IMR-90 (cell line): ENCODE data around the gene UBAC1. TPM values are rescaled to one million over a fixed set of nuclear protein-coding genes. Genes with fewer than 3 reads are reported as not detected.

ENCODE experiments used
- ATAC-seq: fragments of 200-7000 bp; cut with Tn5 transposase; 2 replicates; pipeline ENCODE4 v1.9.1; 2020; ENCODE audit warnings: low read depth, mild to moderate bottlenecking, moderate library complexity
- BruUV-seq: library from RNA; stranded (reverse); fragments of 400-500 nt; replicated peaks from 2 replicates; lab custom pipeline; 2021; lab: Mats Ljungman, UMichigan
- CTCF ChIA-PET: fragments of 300-600 bp; formaldehyde crosslinking; extraction: SDS; loops from one replicate; lab custom pipeline; 2021; ENCODE audit warnings: antibody characterized with exemption; lab: Yijun Ruan, JAX
- POLR2A ChIA-PET: fragments of 300-600 bp; sonication (Branson Sonifier 250); formaldehyde crosslinking; loops from one replicate; lab custom pipeline; 2022; ENCODE audit warnings: antibody characterized with exemption; ENCODE audit not compliant: unreplicated experiment; lab: Charles Lee
- DNase-seq: peaks from one replicate; pipeline ENCODE4 v3.0.0; 2013
- H2AFZ ChIP-seq: replicated peaks from 2 replicates; pipeline ENCODE3; 2013; ENCODE audit warnings: low read length, mild to moderate bottlenecking; ENCODE audit not compliant: poor library complexity
- H2AK5ac ChIP-seq: 2 replicates; pipeline ENCODE4 v1.6.1; 2013; ENCODE audit warnings: low read depth, low read length, inconsistent platforms
- H2AK9ac ChIP-seq: replicated peaks from 2 replicates; pipeline ENCODE3; 2013; ENCODE audit warnings: mild to moderate bottlenecking, low read depth, low read length, moderate library complexity; ENCODE audit not compliant: poor library complexity
- H2BK120ac ChIP-seq: 2 replicates; pipeline ENCODE4 v1.6.1; 2013; ENCODE audit warnings: low read depth, low read length, inconsistent platforms
- H2BK15ac ChIP-seq: 3 replicates; pipeline ENCODE4 v1.6.1; 2013; ENCODE audit warnings: low read depth, low read length, inconsistent platforms
- H2BK20ac ChIP-seq: 2 replicates; pipeline ENCODE4 v1.6.1; 2013; ENCODE audit warnings: low read depth, mild to moderate bottlenecking, inconsistent platforms, low read length, moderate library complexity
- H2BK5ac ChIP-seq: 2 replicates; pipeline ENCODE4 v1.6.1; 2013; ENCODE audit warnings: mild to moderate bottlenecking, low read depth, low read length, inconsistent platforms; ENCODE audit not compliant: poor library complexity, severe bottlenecking
- H3K14ac ChIP-seq: replicated peaks from 2 replicates; pipeline ENCODE4 v1.6.1; 2013; ENCODE audit warnings: low read depth, low read length, inconsistent platforms
- H3K18ac ChIP-seq: 2 replicates; pipeline ENCODE4 v1.6.1; 2013; ENCODE audit warnings: low read depth, low read length, control low read depth
- H3K23ac ChIP-seq: 2 replicates; pipeline ENCODE4 v1.6.1; 2013; ENCODE audit warnings: low read depth, low read length, inconsistent platforms
- H3K27ac ChIP-seq: 2 replicates; pipeline ENCODE4 v1.5.1; 2013; ENCODE audit warnings: mild to moderate bottlenecking, control low read depth, low read length; ENCODE audit not compliant: insufficient read depth
- H3K27me3 ChIP-seq: 2 replicates; pipeline ENCODE4 v1.6.1; 2013; ENCODE audit warnings: low read length; ENCODE audit not compliant: control insufficient read depth, insufficient read depth
- H3K36me3 ChIP-seq: 2 replicates; pipeline ENCODE4 v1.6.1; 2013; ENCODE audit warnings: low read length, mixed read lengths; ENCODE audit not compliant: control insufficient read depth, insufficient read depth
- H3K4ac ChIP-seq: 2 replicates; pipeline ENCODE4 v1.6.1; 2013; ENCODE audit warnings: low read depth, low read length, inconsistent platforms
- H3K4me1 ChIP-seq: 2 replicates; pipeline ENCODE4 v1.6.1; 2013; ENCODE audit warnings: low read length, mixed read lengths; ENCODE audit not compliant: control insufficient read depth, insufficient read depth
- H3K4me2 ChIP-seq: 2 replicates; pipeline ENCODE4 v1.6.1; 2013; ENCODE audit warnings: low read depth, mild to moderate bottlenecking, control low read depth, low read length, moderate library complexity
- H3K4me3 ChIP-seq: 2 replicates; pipeline ENCODE4 v1.5.1; 2013; ENCODE audit warnings: low read depth, mild to moderate bottlenecking, control low read depth, low read length, moderate library complexity; ENCODE audit not compliant: insufficient read depth
- H3K56ac ChIP-seq: 2 replicates; pipeline ENCODE4 v1.6.1; 2013; ENCODE audit warnings: low read length, inconsistent platforms; ENCODE audit not compliant: insufficient read depth; ENCODE audit errors: extremely low read depth
- H3K79me1 ChIP-seq, 2 experiments: 2 replicates each; pipeline ENCODE4 v1.6.1; 2013; ENCODE audit warnings: low read length in 2 of 2, inconsistent platforms in 1 of 2, low read depth in 1 of 2
- H3K9ac ChIP-seq: 2 replicates; pipeline ENCODE4 v1.6.1; 2013; ENCODE audit warnings: low read depth, low read length, control low read depth
- H3K9me1 ChIP-seq: 2 replicates; pipeline ENCODE4 v1.6.1; 2013; ENCODE audit warnings: low read length, inconsistent platforms; ENCODE audit not compliant: insufficient read depth
- H3K9me3 ChIP-seq: 2 replicates; pipeline ENCODE4 v1.6.1; 2013; ENCODE audit warnings: low read length; ENCODE audit not compliant: control insufficient read depth, insufficient read depth
- H4K20me1 ChIP-seq: 2 replicates; pipeline ENCODE4 v1.6.1; 2013; ENCODE audit warnings: low read length, inconsistent platforms; ENCODE audit not compliant: insufficient read depth
- H4K5ac ChIP-seq: 2 replicates; pipeline ENCODE4 v1.6.1; 2013; ENCODE audit warnings: mild to moderate bottlenecking, low read depth, low read length, control low read depth
- H4K8ac ChIP-seq, 2 experiments: 2 replicates each; pipeline ENCODE4 v1.6.1; 2013; ENCODE audit warnings: low read depth in 2 of 2, low read length in 2 of 2, control low read depth in 1 of 2, inconsistent platforms in 1 of 2
- H4K91ac ChIP-seq: 2 replicates; pipeline ENCODE4 v1.6.1; 2013; ENCODE audit warnings: low read depth, low read length, inconsistent platforms; ENCODE audit not compliant: insufficient read depth
- NFE2L2 ChIP-seq: fragments of 150-350 bp; IDR thresholded peaks from 2 replicates; pipeline ENCODE4 v1.6.1; 2016; ENCODE audit warnings: low read depth, mild to moderate bottlenecking, low read length
- POLR2A ChIP-seq: IDR thresholded peaks from 2 replicates; pipeline ENCODE4 v1.6.1; 2012; ENCODE audit warnings: mild to moderate bottlenecking, low read depth, low read length
- WGBS, 2 experiments: methylation state at CpG; one replicate each; pipeline versions ENCODE4 v1.1.5 to v1.1.7; 2013; ENCODE audit warnings: missing lambda C conversion rate in 2 of 2; ENCODE audit not compliant: insufficient read length in 1 of 2; ENCODE audit errors: extremely low coverage in 2 of 2; 5-methylcytosine and 5-hydroxymethylcytosine counted together
- dilution Hi-C: fragments of 300-500 bp; cut with HindIII; formaldehyde crosslinking; loops from one replicate; pipeline ENCODE4 v1.14.3; 2018; ENCODE audit warnings: low sequenced_read_pairs; ENCODE audit not compliant: unreplicated experiment
- in situ Hi-C: fragments of 300-500 bp; cut with MboI; formaldehyde crosslinking; loops from 3 replicates; pipeline ENCODE4 v1.14.3; 2019; ENCODE audit warnings: low sequenced_read_pairs, inconsistent platforms, mixed read lengths
- intact Hi-C: fragments of 100-400 bp; cut with micrococcal nuclease; formaldehyde crosslinking; loops from 2 replicates; pipeline ENCODE4 v1.10.0; 2022
- polyA plus RNA-seq, 3 experiments: library from polyadenylated mRNA; depleted of rRNA; stranded (reverse); fragments of >200 nt; gene quantifications; 2 replicates each; pipeline ENCODE4 v1.2.3, GENCODE V29; 2012; ENCODE audit warnings: low replicate concordance in 1 of 3
- total RNA-seq: library from RNA; depleted of rRNA; stranded (reverse); fragments of >200 nt; gene quantifications from 2 replicates; pipeline ENCODE4 v1.2.3, GENCODE V29; 2012

UBAC1 gene
- total and polyA plus RNA-seq, 2 of the 4 experiments (the other 2 are of a cell fraction) = 25.3 to 33.9 TPM

- Histone ChIP-seq H3K4ac (no peak overlapping the region), H3K4me2 (no peak overlapping the region), H3K14ac (no peak overlapping the region), H3K4me1 (peaks cover 6% of the 10 kb centered on the region), H2BK20ac (no peak overlapping the region), H3K27me3 (no peaks in the 10 kb centered on the region), H3K18ac (no peak overlapping the region), H4K20me1 (peaks cover 11% of the 10 kb centered on the region), H2AK9ac (no peak overlapping the region), H3K9me3 (peaks cover 23% of the 10 kb centered on the region), H2BK15ac (no peak overlapping the region), H3K36me3 (peaks cover 35% of the 10 kb centered on the region), H3K27ac (no peak overlapping the region), H3K9me1 (peaks cover 5% of the 10 kb centered on the region; the same call in 1 of the 2 replicates), H2BK120ac (no peak overlapping the region), H3K79me1 (peaks cover 23 to 48% of the 10 kb centered on the region in 2 experiments), H3K23ac (no peak overlapping the region), H3K4me3 (no peak overlapping the region), H4K8ac (no peak overlapping the region), H3K56ac (no peak overlapping the region), H2AFZ (no peak overlapping the region), H3K9ac (no peak overlapping the region), H2AK5ac (no peak overlapping the region), H4K91ac (no peak overlapping the region), H4K5ac (no peak overlapping the region), H2BK5ac (no peak overlapping the region)
- ChIA-PET CTCF (no interaction called here), POLR2A (no interaction called here)
- dilution Hi-C loops = no loop called here
- WGBS, 2 experiments = 100% methylated on average over 4 of the region's 9 CpGs; no CpG with 5 or more reads in 1 of the 2 experiments
- no TSS peak for BruUV-seq
- intact Hi-C loops = no loop called here
- no peak for ATAC-seq
- no peak for DNase-seq
- in situ Hi-C loops = no loop called here
- no peak for TF ChIP-seq NFE2L2
- no peak for TF ChIP-seq POLR2A
Observed at GRCh38 chr9:135910757-135911156, 50.4 kb downstream of the UBAC1 start.
